ACC112 (cell line): ENCODE results near the gene ILDR1.

Experiments used
- H2AFZ ChIP-seq: fragments of 200-600 bp; sonication (generic); one replicate; pipeline ENCODE4 v1.6.0; 2017; ENCODE audit warnings: antibody characterized with exemption, low read length; ENCODE audit not compliant: unreplicated experiment
- H3K27ac ChIP-seq: fragments of 200-600 bp; sonication (generic); 2 replicates; pipeline ENCODE4 v1.5.1; 2014; ENCODE audit warnings: low read depth, mild to moderate bottlenecking, antibody characterized with exemption, low read length, moderate library complexity
- H3K27me3 ChIP-seq: fragments of 200-600 bp; sonication (generic); 2 replicates; pipeline ENCODE4 v1.6.1; 2014; ENCODE audit warnings: mild to moderate bottlenecking, antibody characterized with exemption, low read length, moderate library complexity, mixed read lengths; ENCODE audit not compliant: insufficient read depth
- H3K36me3 ChIP-seq: fragments of 200-600 bp; sonication (generic); 2 replicates; pipeline ENCODE4 v1.6.1; 2016; ENCODE audit warnings: mild to moderate bottlenecking, antibody characterized with exemption, low read length, moderate library complexity, mixed read lengths; ENCODE audit not compliant: insufficient read depth
- H3K4me1 ChIP-seq: fragments of 200-600 bp; sonication (generic); one replicate; pipeline ENCODE4 v1.6.1; 2016; ENCODE audit warnings: low read length, mixed read lengths; ENCODE audit not compliant: insufficient read depth, unreplicated experiment, control insufficient read depth
- H3K4me3 ChIP-seq: fragments of 200-600 bp; sonication (generic); 2 replicates; pipeline ENCODE4 v1.5.1; 2014; ENCODE audit warnings: mild to moderate bottlenecking, low read depth, low read length
- H3K79me2 ChIP-seq: fragments of 200-600 bp; sonication (generic); one replicate; pipeline ENCODE4 v1.6.0; 2016; ENCODE audit warnings: low read length; ENCODE audit not compliant: control insufficient read depth, unreplicated experiment, insufficient read depth

The ILDR1 gene

GRCh38 chr3:122021811-122022401, at the start of gene ILDR1:
Gene ILDR1 (minus strand): TSS chr3:122022247. CDS start chr3:122022077, 170 bp downstream.
- peaks cover 39% of the 10 kb centered on the region for H3K27me3 ChIP-seq
- H2AFZ ChIP-seq, result no peak within 1 kb of the TSS
- no peak within 1 kb of the TSS for H3K27ac ChIP-seq
- no peaks in the 10 kb centered on the region for H3K4me1 ChIP-seq
- no peaks in the 10 kb centered on the region for H3K79me2 ChIP-seq
- peak within 1 kb of the TSS; percentile 16; the same call in 1 of the 2 replicates for H3K4me3 ChIP-seq
- H3K36me3 ChIP-seq, result no peaks in the 10 kb centered on the region

- Histone ChIP-seq H3K27ac (no peak overlapping the region), H3K4me3 (no peak overlapping the region), H3K4me1 (no peaks in the 10 kb centered on the region), H3K79me2 (no peaks in the 10 kb centered on the region), H3K36me3 (no peaks in the 10 kb centered on the region), H2AFZ (no peak overlapping the region), H3K27me3 (no peaks in the 10 kb centered on the region)
These were observed 45.7 kb upstream of the ILDR1 start for GRCh38 chr3:122067588-122068240.

GRCh38 chr3:122067214-122067550, 45.1 kb upstream of the ILDR1 start:
- H3K27me3 ChIP-seq, result no peaks in the 10 kb centered on the region
- H3K4me1 ChIP-seq, result no peaks in the 10 kb centered on the region
- no peak overlapping the region for H3K27ac ChIP-seq
- H3K4me3 ChIP-seq, result no peak overlapping the region
- H3K36me3 ChIP-seq, result no peaks in the 10 kb centered on the region
- H2AFZ ChIP-seq, result no peak overlapping the region
- H3K79me2 ChIP-seq, result no peaks in the 10 kb centered on the region

GRCh38 chr3:122066331-122067213, 44.5 kb upstream of the ILDR1 start:
- Histone ChIP-seq H3K4me3 (no peak overlapping the region), H3K27ac (no peak overlapping the region), H3K79me2 (no peaks in the 10 kb centered on the region), H3K4me1 (no peaks in the 10 kb centered on the region), H2AFZ (no peak overlapping the region), H3K36me3 (no peaks in the 10 kb centered on the region), H3K27me3 (no peaks in the 10 kb centered on the region)

GRCh38 chr3:122064326-122064725, 42.3 kb upstream of the ILDR1 start:
- Histone ChIP-seq H3K27ac (no peak overlapping the region), H2AFZ (no peak overlapping the region), H3K4me1 (no peaks in the 10 kb centered on the region), H3K79me2 (no peaks in the 10 kb centered on the region), H3K4me3 (no peak overlapping the region), H3K36me3 (no peaks in the 10 kb centered on the region), H3K27me3 (no peaks in the 10 kb centered on the region)

- H3K27ac ChIP-seq, result no peak overlapping the region
- no peak overlapping the region for H2AFZ ChIP-seq
- H3K4me1 ChIP-seq, result no peaks in the 10 kb centered on the region
- H3K36me3 ChIP-seq, result no peaks in the 10 kb centered on the region
- no peak overlapping the region for H3K4me3 ChIP-seq
- no peaks in the 10 kb centered on the region for H3K27me3 ChIP-seq
- no peaks in the 10 kb centered on the region for H3K79me2 ChIP-seq
These were observed 41.9 kb upstream of the ILDR1 start for GRCh38 chr3:122063908-122064307.

GRCh38 chr3:122060040-122060698, 38.1 kb upstream of the ILDR1 start:
- Histone ChIP-seq H3K79me2 (no peaks in the 10 kb centered on the region), H3K27me3 (0 out of 2 replicates have a peak, but pooled peaks cover 4% of the 10 kb centered on the region), H3K36me3 (no peaks in the 10 kb centered on the region), H2AFZ (no peak overlapping the region), H3K4me3 (no peak overlapping the region), H3K27ac (no peak overlapping the region), H3K4me1 (no peaks in the 10 kb centered on the region)

GRCh38 chr3:122058294-122058693, 36.2 kb upstream of the ILDR1 start:
- Histone ChIP-seq H3K27ac (no peak overlapping the region), H3K36me3 (no peaks in the 10 kb centered on the region), H3K4me3 (no peak overlapping the region), H3K79me2 (no peaks in the 10 kb centered on the region), H2AFZ (no peak overlapping the region), H3K4me1 (no peaks in the 10 kb centered on the region), H3K27me3 (0 out of 2 replicates have a peak, but pooled peaks cover 4% of the 10 kb centered on the region)

GRCh38 chr3:122057671-122058070, 35.6 kb upstream of the ILDR1 start:
- 0 out of 2 replicates have a peak, but pooled peaks cover 4% of the 10 kb centered on the region for H3K27me3 ChIP-seq
- H3K4me3 ChIP-seq, result no peak overlapping the region
- H2AFZ ChIP-seq, result no peak overlapping the region
- no peaks in the 10 kb centered on the region for H3K36me3 ChIP-seq
- no peaks in the 10 kb centered on the region for H3K79me2 ChIP-seq
- H3K27ac ChIP-seq, result no peak overlapping the region
- H3K4me1 ChIP-seq, result no peaks in the 10 kb centered on the region

GRCh38 chr3:122055215-122055614, 33.2 kb upstream of the ILDR1 start, which contains the start of gene CD86:
Gene CD86 (plus strand): TSS chr3:122055362. CDS start chr3:122055490, 128 bp downstream.
- H3K4me1 ChIP-seq, result no peaks in the 10 kb centered on the region
- H3K27me3 ChIP-seq, result 0 out of 2 replicates have a peak, but pooled peaks cover 4% of the 10 kb centered on the region
- no peaks in the 10 kb centered on the region for H3K79me2 ChIP-seq
- H3K36me3 ChIP-seq, result no peaks in the 10 kb centered on the region
- no peak within 1 kb of the TSS for H2AFZ ChIP-seq
- no peak within 1 kb of the TSS for H3K4me3 ChIP-seq
- H3K27ac ChIP-seq, result no peak within 1 kb of the TSS
